ENCODE measurements around the gene TNS1.

- TF ChIP-seq EZH2 (IDR thresholded peaks at IDR 0.05; ENCODE audit: insufficient read depth, low read length) = no peak
- TF ChIP-seq CTCF (IDR thresholded peaks at IDR 0.05; ENCODE audit: insufficient read depth, low read depth, low read length) = no peak
Measured at GRCh38 chr2:217809736-217810135, 193.1 kb downstream of the TNS1 start.
